GM06990 (cell line): ENCODE results near the gene F2R.
"Not testable (repeated sequence)": the region's sequence is repeated elsewhere in the genome, so short reads cannot be mapped to it uniquely, and the experiment has no call there.

Experiments used
- DNase-seq: peaks from one replicate; pipeline ENCODE4 v3.0.0-alpha.2; 2011; ENCODE audit not compliant: insufficient read length; ENCODE audit errors: extremely low read depth
- H3K27me3 ChIP-seq: replicated peaks from 2 replicates; pipeline ENCODE4 v1.6.0; 2011; ENCODE audit warnings: low read length; ENCODE audit not compliant: control insufficient read depth, insufficient read depth
- H3K36me3 ChIP-seq: 2 replicates; pipeline ENCODE4 v1.5.1; 2011; ENCODE audit warnings: low read length; ENCODE audit not compliant: control insufficient read depth, insufficient read depth
- H3K4me3 ChIP-seq: replicated peaks from 2 replicates; pipeline ENCODE4 v1.5.1; 2011; ENCODE audit warnings: low read depth, mild to moderate bottlenecking, control low read depth, low read length
- CTCF ChIP-seq: IDR thresholded peaks from 2 replicates; pipeline ENCODE4 v1.5.1; 2011; ENCODE audit warnings: low read length, control low read depth, mild to moderate bottlenecking, inconsistent platforms; ENCODE audit not compliant: insufficient read depth, poor library complexity, severe bottlenecking

Gene F2R

GRCh38 chr5:76764374-76764773 is 48.4 kb downstream of the F2R start:
- DNase-seq: no peak
- Histone ChIP-seq H3K27me3 (no peaks in the 10 kb centered on the region), H3K36me3 (no peaks in the 10 kb centered on the region), H3K4me3 (no peak overlapping the region)
- no peak for TF ChIP-seq CTCF

GRCh38 chr5:76765249-76765648 is 49.3 kb downstream of the F2R start:
- H3K36me3 ChIP-seq: no peaks in the 10 kb centered on the region
- no peak for TF ChIP-seq CTCF
- no peaks in the 10 kb centered on the region for H3K27me3 ChIP-seq
- no peak for DNase-seq
- no peak overlapping the region for H3K4me3 ChIP-seq

- H3K36me3 ChIP-seq: no peaks in the 10 kb centered on the region
- TF ChIP-seq CTCF: no peak
- no peaks in the 10 kb centered on the region for H3K27me3 ChIP-seq
- no peak for DNase-seq
- H3K4me3 ChIP-seq: no peak overlapping the region
These were observed 50.8 kb downstream of the F2R start for GRCh38 chr5:76766746-76767145.

- H3K4me3 ChIP-seq, H3K36me3 ChIP-seq, DNase-seq, H3K27me3 ChIP-seq: not testable (repeated sequence)
These were observed 55.1 kb downstream of the F2R start for GRCh38 chr5:76771041-76771440.

GRCh38 chr5:76771705-76772405 is 55.9 kb downstream of the F2R start:
- no peak overlapping the region for H3K4me3 ChIP-seq
- no peaks in the 10 kb centered on the region for H3K36me3 ChIP-seq
- DNase-seq: no peak
- no peak for TF ChIP-seq CTCF
- H3K27me3 ChIP-seq: no peaks in the 10 kb centered on the region

- TF ChIP-seq CTCF: no peak
These were observed 60.0 kb downstream of the F2R start for GRCh38 chr5:76775921-76776320.

More at GRCh38 chr5:76775921-76776320, 60.0 kb downstream of the F2R start:
- H3K27me3 ChIP-seq: no peaks in the 10 kb centered on the region
- H3K4me3 ChIP-seq: no peak overlapping the region
- no peaks in the 10 kb centered on the region for H3K36me3 ChIP-seq
- no peak for DNase-seq
